Stimulated activated CD4-positive, alpha-beta T cell treated with anti-CD3 and anti-CD28 coated beads, Interleukin-12 subunit alpha, Interleukin-12 subunit beta, amount 100 ng/mL, for 4 hours (primary cell): ENCODE data around the gene NGLY1.

Source experiments
- DNase-seq: peaks from one replicate; pipeline ENCODE4 v3.0.0-alpha.2; 2020

The NGLY1 gene

DNA sequence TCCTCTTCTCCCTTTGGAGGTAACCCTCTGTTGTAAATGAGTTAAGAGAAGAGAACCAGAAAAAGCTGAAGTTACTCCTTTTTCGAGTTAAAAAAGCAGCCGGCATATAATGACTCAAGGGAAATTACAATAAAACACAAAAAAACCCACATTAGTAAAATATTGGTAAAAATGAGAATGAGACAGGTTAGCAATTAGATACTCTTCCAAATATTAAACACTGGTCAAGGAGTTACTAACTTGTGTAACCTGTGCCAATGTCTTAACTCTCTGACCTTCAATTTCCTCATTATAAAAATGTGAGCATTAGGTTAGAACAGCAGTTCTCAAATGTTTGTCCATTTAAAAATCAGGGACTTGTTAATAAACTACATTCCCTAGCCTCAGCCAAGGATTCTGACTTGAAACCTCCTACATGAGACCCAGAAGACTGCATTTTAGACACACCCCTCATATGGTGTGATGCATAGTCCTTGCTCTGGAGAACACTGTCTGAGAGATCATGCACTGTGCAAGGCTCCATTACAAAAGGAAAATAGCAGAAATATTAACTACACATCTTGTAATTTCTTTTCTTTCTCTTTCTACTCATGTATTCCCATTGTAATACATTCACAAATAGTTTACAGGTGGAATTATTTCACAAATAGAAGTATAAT lies 75.8 kb downstream of the NGLY1 start:
- DNase-seq: no peak

DNA sequence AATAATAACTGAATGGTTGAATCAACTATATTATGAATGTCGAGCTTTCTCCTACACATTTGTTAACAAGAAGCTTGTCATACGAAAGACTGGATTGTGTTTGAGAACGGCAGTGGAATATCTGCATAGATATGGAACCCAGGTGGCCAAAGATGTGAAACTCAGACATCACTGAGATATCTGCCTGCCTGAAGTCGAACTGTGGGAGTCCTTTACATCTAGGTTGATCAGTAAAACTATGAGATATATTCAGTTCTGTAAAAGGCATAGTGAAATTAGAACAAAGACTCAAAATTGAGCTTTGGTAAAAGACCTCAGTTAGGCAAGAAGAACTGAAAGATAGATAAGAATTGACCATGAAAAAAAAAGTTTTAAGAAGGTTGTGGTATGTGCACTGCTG lies 77.0 kb downstream of the NGLY1 start:
- no peak for DNase-seq

DNA sequence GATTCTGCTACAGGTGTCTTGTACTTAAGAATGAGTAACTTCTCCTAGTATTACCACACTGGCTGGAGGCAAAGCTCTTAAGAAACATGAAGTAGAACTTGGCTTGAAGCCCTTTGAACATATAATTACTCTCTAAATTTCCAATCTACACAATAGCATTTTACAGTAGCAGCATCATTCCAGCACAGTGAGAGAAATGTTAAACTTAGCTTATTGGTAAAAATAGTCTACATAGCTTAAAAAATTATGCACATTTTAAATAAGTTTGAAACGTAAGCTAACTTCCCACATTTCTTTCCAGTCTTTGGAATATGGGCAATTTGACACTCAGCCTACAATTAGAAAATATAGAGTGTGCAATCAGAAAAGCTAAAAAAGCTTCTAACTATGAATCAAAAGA lies 85.7 kb downstream of the NGLY1 start:
- DNase-seq: no peak

DNA sequence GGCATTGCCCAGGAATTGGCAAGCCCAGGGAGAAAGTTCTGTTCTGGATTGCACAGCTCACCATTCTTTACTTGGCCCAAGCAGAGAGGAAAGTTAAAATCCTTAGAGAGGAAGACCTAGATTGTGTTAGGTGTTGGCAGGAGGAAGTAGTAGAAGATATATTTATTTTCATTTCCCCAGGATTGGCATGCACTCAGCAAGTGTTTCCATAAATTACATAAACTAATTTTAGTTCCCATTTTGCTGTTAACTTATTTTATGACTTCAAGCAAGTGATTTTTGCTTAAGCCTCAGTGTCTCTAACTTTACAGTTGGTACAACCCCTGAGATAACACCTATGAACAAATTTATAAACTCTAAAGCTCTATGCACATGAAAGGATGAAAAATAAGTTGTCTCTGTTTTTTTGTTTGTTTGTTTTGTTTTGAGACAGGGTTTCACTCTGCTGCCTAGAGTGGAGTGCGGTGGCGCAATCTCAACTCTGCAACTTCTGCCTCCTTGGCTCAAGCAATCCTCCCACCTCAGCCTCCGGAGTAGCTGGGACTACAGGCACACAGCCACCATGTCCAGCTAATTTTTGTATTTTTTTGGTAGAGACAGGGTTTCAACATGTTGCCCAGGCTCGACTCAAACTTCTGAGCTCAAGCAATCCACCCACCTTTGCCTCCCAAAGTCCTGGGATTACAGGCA lies 87.4 kb downstream of the NGLY1 start:
- no peak for DNase-seq

DNA sequence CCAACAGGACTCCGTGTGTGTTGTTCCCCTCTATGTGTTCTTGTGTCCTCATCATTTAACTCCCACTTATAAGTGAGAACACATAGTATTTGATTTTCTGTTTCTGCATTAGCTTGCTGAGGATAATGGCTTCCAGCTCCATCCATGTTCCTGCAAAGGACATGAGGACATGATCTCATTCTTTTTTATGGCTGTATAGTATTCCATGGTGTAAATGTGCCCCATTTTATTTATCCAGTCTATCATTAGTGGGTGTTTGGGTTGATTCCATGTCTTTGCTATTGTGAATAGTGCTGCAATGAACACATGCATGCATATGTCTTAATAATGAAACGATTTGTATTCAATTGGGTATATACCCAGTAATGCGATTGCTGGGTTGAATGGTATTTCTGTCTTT lies 90.0 kb downstream of the NGLY1 start:
- no peak for DNase-seq

DNA sequence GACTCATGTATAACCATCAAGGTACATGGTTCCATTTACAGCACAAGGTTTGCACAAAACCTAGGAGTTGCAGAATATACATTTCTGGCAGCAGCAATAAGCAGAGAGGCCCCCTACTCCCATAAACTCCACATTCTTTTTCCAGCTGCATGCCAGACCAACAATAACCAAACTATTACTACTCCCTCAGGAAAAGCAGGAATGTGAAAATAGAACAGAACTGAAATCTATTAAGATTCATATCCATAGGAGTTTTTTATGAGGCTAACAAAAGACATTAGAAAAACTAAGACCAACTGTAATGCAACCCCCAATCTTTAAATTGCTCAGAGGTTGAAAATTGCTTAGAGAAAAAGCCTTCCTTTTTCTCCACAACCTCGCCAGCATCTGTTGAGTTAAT lies 90.9 kb downstream of the NGLY1 start:
- DNase-seq: no peak

DNA sequence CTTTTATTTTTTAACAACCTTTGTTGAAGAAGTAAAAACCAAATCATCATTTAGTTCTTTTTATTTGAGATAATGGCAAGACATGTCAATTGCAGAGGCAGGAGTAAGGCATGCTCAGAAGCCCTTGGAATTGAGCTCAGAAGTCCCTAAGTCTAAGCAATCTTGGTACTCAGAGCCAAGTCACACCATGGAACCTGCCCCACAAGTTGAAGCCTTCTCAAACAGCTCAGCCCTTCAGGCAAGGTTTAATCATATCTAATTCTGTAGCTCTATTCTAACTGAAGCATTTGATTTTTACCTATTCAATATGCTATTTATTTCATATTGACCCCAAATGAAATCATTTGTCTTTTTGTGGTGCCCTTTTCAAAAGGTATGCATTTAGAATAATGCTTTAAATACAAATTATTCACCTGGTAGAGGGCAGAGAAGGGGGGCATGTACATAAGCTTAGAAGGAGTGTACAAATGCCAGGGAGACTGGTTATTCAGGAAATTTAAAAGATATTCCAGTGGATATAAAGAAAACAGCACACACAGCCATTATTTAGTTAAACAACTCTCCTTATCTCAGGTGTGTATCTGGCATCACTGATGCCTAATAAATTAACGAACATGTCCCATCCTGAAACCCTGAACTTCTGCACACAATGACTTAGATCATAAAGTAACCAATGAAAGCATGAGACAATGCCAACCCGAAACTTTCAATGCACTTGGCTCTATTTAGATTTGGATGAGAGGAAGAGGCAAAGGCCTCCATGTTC lies 92.3 kb downstream of the NGLY1 start:
- DNase-seq: no peak

DNA sequence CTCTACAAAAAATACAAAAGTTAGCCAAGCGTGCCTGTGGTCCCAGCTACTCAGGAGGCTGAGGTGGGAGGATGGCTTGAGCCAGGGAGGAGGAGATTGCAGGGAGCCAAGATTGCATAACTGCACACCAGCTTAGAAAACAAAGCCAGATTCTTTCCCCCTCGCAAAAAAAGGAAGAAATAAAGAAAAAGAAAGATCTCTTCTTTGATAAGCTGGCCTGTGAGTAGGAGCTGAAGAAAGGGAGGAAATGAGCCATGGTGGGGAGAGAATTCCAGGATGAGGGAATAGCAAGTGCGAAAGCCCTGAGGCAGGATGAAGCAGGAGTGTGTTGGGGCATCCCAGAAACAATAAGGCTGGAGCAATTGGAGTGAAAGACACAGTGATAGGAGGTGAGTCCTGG lies 94.0 kb downstream of the NGLY1 start:
- no peak for DNase-seq

DNA sequence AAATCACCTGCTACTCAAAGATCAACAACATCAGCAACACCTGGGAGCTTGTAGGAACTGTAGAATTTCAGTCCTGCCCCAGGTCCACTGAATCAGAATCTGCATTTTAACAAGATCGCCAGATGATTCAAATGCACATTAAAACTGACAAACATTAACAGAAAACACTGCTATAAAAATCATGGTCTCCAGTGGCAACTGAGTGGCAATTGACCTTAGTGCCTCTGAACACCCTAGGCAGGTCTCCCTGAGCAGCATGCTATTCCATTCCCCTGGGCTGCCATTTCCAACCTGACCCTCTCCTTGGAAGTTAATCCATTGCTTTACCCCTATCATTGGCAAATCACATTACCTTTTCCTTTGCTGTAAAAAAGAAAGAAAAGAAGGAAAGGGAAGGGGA lies 95.5 kb downstream of the NGLY1 start:
- DNase-seq: no peak

DNA sequence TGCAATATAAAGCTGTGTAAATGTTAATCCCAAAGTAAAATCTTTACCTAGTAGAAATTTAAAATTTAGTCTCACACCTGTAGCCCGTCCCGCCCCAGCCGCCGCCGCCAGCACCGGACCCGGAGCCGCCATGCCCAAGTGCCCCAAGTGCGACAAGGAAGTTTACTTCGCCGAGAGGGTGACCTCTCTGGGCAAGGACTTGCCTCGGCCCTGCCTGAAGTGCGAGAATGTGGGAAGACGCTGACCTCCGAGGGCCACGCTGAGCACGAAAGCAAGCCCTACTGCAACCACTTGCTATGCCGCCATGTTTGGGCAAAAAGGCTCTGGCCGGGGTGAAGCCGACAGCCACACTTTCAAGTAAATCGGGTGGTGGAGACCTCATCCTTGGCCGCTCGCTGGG lies 96.5 kb downstream of the NGLY1 start:
- no peak for DNase-seq

DNA sequence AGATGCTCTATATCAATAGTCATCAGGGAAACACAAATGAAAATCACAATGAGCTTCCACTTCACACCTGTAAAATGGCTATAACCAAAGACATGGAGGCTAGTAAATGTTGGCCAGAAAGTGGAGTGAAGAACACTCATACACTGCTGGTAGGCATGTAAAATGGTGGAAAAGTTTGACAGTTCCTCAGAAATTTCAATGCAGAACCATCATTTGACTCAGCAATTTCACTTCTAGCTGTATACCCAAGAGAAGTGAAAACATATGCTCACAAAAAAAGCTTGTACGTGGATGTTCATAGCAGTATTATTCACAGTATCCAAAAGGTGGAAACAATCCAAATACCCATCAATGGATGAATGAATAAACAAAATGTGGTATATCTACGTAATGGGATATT lies 99.4 kb downstream of the NGLY1 start:
- DNase-seq: no peak

DNA sequence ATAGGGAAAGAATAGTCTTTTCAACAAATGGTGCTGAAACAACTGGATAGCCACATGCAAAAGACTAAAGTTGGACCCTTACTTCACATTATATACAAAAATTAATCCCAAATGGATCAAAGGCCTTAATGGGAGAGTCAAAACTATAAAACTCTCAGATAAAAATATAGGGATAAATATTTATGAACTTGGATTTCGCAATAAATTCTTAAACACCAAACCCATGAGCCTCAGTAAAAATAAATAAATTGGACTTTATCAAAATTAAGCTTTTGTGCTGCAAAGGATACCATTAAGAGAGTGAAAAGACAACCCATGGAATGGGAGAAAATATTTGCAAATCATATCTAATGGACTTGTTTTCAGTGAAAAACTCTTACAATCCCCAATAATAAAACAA lies 99.8 kb downstream of the NGLY1 start:
- DNase-seq: no peak

DNA sequence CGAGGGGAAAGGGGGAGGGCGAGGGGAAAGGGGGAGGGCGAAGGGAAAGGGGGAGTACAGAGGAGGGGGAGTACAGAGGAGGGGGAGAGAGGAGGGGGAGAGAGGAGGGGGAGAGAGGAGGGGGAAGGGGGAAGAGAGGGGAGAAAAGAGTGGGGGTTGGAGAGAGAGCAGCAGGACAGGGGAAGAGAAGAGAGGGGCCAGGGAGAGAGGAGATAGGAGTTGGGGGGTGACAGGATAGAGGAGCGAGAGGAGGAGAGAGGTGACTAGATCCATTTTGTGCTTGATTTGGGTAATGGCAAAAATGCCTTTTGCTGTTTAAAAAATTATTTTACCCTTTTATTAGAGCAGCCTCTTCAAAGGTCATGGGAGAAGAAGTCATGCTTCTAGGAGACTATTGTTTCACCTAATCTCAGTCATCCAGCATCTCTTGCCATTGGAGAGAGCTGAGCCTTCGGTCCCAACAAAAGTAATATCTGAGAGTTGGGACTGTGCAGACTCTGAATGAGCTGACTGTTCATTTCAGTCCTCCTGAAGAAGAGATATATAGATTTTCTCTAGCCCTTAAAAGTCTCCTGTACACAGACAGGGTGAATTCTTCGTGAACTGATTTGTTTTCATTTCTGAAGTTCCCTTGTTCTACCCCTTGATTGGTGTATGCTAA lies 103.5 kb downstream of the NGLY1 start:
- no peak for DNase-seq

DNA sequence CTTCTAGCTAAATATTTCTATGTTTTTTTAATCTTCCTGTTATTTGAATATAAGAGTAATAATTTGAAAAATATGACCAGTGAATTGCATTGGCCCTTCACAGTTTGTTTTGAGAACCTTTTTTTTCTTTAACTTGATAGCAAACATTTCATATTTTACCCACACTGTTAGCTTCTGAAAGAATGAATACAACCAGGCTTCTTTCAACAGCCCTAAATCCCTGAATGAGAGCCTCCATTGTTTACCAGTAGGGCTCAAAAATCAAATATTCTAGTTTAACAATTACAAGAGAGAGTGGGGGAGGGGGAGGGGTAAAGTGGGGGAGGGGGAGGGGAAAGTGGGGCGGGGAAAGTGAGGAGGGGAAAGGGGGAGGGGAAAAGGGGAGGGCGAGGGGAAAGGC lies 104.1 kb downstream of the NGLY1 start:
- no peak for DNase-seq

DNA sequence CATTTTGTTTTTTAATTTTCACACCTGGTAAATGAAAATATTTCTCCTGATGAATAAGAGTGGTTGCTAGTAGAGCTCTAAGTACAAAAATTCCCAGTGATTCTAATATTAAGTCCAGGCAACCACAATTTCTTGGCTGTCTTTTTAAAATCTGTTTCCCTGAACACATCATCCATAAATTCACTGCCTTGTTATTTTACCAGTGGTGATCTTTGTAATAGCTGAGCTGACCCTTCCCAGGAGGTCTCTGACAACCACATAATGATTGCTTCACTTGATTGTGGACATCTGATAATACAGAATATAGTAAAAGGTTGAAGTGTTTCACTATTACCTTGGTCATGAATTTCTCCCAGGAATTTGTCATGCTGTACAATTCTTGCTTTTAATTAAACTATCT lies 104.7 kb downstream of the NGLY1 start:
- no peak for DNase-seq

DNA sequence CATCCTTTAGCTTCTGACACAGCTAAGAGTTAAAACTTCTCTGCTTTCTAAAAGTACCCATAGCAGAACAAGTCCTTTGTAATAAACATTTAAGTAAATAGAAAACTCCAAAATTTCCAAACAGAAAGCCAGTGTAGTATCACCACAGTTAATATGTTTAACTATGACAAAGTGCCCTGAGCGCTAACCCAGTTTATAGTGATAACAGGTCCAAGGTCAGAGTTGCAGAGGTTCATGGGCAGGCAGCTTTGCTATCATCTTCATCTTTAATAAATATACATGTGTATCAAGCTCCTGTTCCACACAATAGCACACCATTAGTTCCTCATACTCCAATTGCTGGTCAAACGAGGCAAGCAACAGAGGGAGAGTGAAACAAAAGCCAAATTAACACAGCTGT lies 106.1 kb downstream of the NGLY1 start:
- DNase-seq: no peak

DNA sequence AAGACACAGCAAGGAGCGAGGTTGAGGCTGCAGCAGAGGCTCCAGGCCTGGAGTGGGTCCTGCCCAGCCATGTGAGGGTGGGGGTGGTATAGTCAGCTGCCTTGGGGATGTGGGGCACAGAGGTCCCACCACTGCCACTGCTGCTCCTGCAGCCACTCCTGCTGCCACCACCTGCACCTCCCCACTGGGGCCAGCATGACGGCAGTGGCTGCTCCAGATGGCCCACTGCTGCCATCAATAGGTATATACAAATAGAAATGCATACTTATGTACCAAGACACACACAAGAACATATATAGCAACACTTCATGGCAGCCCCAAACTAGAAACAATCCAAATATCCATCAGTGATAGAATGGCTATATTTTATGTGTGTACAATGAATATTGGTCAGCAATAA lies 108.6 kb downstream of the NGLY1 start:
- no peak for DNase-seq

DNA sequence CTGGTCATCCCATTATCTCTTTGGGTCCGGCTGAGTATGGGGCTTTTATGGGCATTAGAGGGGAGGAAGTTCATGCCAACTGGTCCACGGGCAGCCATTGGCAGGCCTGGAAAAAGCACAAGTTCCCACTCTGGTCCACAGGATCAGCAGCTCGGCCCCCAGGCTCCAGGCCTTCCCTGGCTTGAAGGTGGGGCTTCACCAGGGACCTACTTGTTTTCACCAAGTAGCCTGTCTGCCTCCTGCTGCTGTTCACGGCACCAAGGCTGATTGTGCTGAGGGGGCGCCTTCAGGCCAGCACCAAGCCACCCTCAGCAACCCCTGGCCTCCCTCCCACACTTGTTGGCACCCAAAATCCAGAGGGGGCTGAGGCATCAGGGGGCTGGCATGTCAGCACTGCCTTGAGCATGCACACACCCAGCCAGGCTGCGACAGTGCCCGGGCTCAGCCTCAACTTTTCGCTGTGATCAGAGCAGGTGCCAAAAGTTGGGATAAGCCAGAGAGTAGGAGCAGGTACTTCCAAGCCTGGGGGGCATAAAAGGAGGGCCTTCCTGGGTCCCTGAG lies 109.4 kb downstream of the NGLY1 start:
- no peak for DNase-seq
